ENCODE measurements around the gene ENTPD2.

The ENTPD2 gene

GRCh38 chr9:137009217-137009616 lies 44.6 kb downstream of the ENTPD2 start:
- Histone ChIP-seq H3K79me2 (no peaks in the 10 kb centered on the region), H3K27me3 (ENCODE audit: control insufficient read depth, insufficient read depth, low read length) (no peaks in the 10 kb centered on the region), H2AFZ (no peak overlapping the region), H3K4me2 (ENCODE audit: low read length) (no peak overlapping the region), H3K9ac (no peak overlapping the region), H3K4me1 (no peaks in the 10 kb centered on the region), H3K4me3 (ENCODE audit: low read depth, low read length) (no peak overlapping the region), H3K36me3 (ENCODE audit: control insufficient read depth, insufficient read depth, low read length) (no peaks in the 10 kb centered on the region), H3K27ac (no peak overlapping the region), H3K9me3 (ENCODE audit: control insufficient read depth, low read length) (no peaks in the 10 kb centered on the region)
- no peak for TF ChIP-seq CTCF (IDR thresholded peaks at IDR 0.05)

- Histone ChIP-seq H3K27me3 (ENCODE audit: control insufficient read depth, insufficient read depth, low read length) (no peaks in the 10 kb centered on the region), H3K9ac (no peak overlapping the region), H3K4me2 (ENCODE audit: low read length) (no peak overlapping the region), H3K4me3 (ENCODE audit: low read depth, low read length) (no peak overlapping the region), H3K4me1 (no peaks in the 10 kb centered on the region), H3K9me3 (ENCODE audit: control insufficient read depth, low read length) (no peaks in the 10 kb centered on the region), H3K79me2 (no peaks in the 10 kb centered on the region), H3K36me3 (ENCODE audit: control insufficient read depth, insufficient read depth, low read length) (no peaks in the 10 kb centered on the region), H3K27ac (no peak overlapping the region), H2AFZ (no peak overlapping the region)
- no peak for TF ChIP-seq CTCF (IDR thresholded peaks at IDR 0.05)
These were observed 45.5 kb downstream of the ENTPD2 start for GRCh38 chr9:137008312-137008711.

GRCh38 chr9:137007816-137008270 lies 46.0 kb downstream of the ENTPD2 start:
- Histone ChIP-seq H3K27ac (no peak overlapping the region), H3K4me3 (ENCODE audit: low read depth, low read length) (no peak overlapping the region), H3K27me3 (ENCODE audit: control insufficient read depth, insufficient read depth, low read length) (no peaks in the 10 kb centered on the region), H3K9ac (no peak overlapping the region), H3K4me1 (no peaks in the 10 kb centered on the region), H3K4me2 (ENCODE audit: low read length) (no peak overlapping the region), H3K79me2 (no peaks in the 10 kb centered on the region), H3K9me3 (ENCODE audit: control insufficient read depth, low read length) (no peaks in the 10 kb centered on the region), H2AFZ (no peak overlapping the region), H3K36me3 (ENCODE audit: control insufficient read depth, insufficient read depth, low read length) (no peaks in the 10 kb centered on the region)
- TF ChIP-seq CTCF (IDR thresholded peaks at IDR 0.05) = no peak

GRCh38 chr9:137007108-137007815 lies 46.6 kb downstream of the ENTPD2 start:
- Histone ChIP-seq H3K36me3 (ENCODE audit: control insufficient read depth, insufficient read depth, low read length) (no peaks in the 10 kb centered on the region), H3K4me2 (ENCODE audit: low read length) (no peak overlapping the region), H3K9me3 (ENCODE audit: control insufficient read depth, low read length) (no peaks in the 10 kb centered on the region), H2AFZ (no peak overlapping the region), H3K4me3 (ENCODE audit: low read depth, low read length) (no peak overlapping the region), H3K27ac (no peak overlapping the region), H3K4me1 (no peaks in the 10 kb centered on the region), H3K9ac (no peak overlapping the region), H3K79me2 (no peaks in the 10 kb centered on the region), H3K27me3 (ENCODE audit: control insufficient read depth, insufficient read depth, low read length) (no peaks in the 10 kb centered on the region)
- TF ChIP-seq CTCF (IDR thresholded peaks at IDR 0.05) = no peak

All from parathyroid adenoma (tissue), 2 donors.